Prostate gland (tissue), 2 donors: ENCODE data around the gene RABGAP1. TPM values are rescaled to one million over a fixed set of nuclear protein-coding genes. Genes with fewer than 3 reads are reported as not detected.

Source experiments
- DNase-seq: peaks from one replicate; pipeline ENCODE4 v3.0.0-alpha.2; 2019; ENCODE audit warnings: low spot score
- H3K27ac ChIP-seq, 2 donors: fragments of 200-600 bp; sonication (generic); 2 replicates each; pipeline ENCODE4 v1.5.1; 2017 to 2019
- H3K27me3 ChIP-seq: fragments of 200-600 bp; sonication (generic); replicated peaks from 2 replicates; pipeline ENCODE4 v1.5.1; 2019; ENCODE audit not compliant: insufficient read depth
- H3K36me3 ChIP-seq, 2 donors: fragments of 200-600 bp; sonication (generic); 1 replicate in 1 of 2; 2 replicates in 1 of 2; pipeline versions ENCODE4 v1.5.1 to v1.8.1; 2017 to 2019
- H3K4me1 ChIP-seq: fragments of 200-600 bp; sonication (generic); replicated peaks from 2 replicates; pipeline ENCODE4 v1.5.1; 2019
- H3K4me3 ChIP-seq, 2 donors: fragments of 200-600 bp; sonication (generic); 2 replicates each; pipeline ENCODE4 v1.5.1; 2017 to 2019
- H3K9me3 ChIP-seq: fragments of 200-600 bp; sonication (generic); 2 replicates; pipeline ENCODE4 v1.5.1; 2017
- CTCF ChIP-seq, 4 experiments: fragments of 200-600 bp in 2 of 4; fragments of 450-650 bp in 2 of 4; sonication (generic) in 2 of 4; IDR thresholded peaks; 1 replicate in 3 of 4; 2 replicates in 1 of 4; pipeline ENCODE4 v1.5.1; 2016 to 2019; ENCODE audit warnings: antibody characterized with exemption in 4 of 4, mild to moderate bottlenecking in 2 of 4, moderate library complexity in 2 of 4
- POLR2A ChIP-seq: fragments of 450-650 bp; IDR thresholded peaks from one replicate; pipeline ENCODE4 v1.6.1; 2016; ENCODE audit warnings: antibody characterized with exemption, mild to moderate bottlenecking
- POLR2AphosphoS5 ChIP-seq: sonication (generic); formaldehyde crosslinking; IDR thresholded peaks from one replicate; pipeline ENCODE4 v1.6.1; 2017; ENCODE audit warnings: antibody characterized with exemption
- WGBS: methylation state at CpG from one replicate; pipeline ENCODE4 v1.1.5; 2018; 5-methylcytosine and 5-hydroxymethylcytosine counted together
- intact Hi-C: fragments of 100-400 bp; cut with DNase I; formaldehyde crosslinking; loops from one replicate; pipeline ENCODE4 v1.14.2; 2022
- total RNA-seq, 2 donors: library from RNA; depleted of rRNA; stranded (reverse); fragments of >200 nt; gene quantifications; one replicate each; pipeline ENCODE4 v1.1.0, GENCODE V29; 2016

Gene RABGAP1
- total RNA-seq, 2 donors from 2014 or later: 59.8 to 104 TPM

GRCh38 chr9:123108976-123109375 is 168.2 kb downstream of the RABGAP1 start:
- Histone ChIP-seq H3K4me1 (no peaks in the 10 kb centered on the region), H3K36me3 (no peaks in the 10 kb centered on the region), H3K4me3 (no peak overlapping the region), H3K27ac (no peak overlapping the region), H3K9me3 (no peaks in the 10 kb centered on the region), H3K27me3 (no peaks in the 10 kb centered on the region)
- no peak for TF ChIP-seq CTCF (IDR thresholded peaks at IDR 0.05)
- TF ChIP-seq POLR2AphosphoS5: no peak
- TF ChIP-seq POLR2A: no peak
- intact Hi-C loops: loop anchor here (5.0 kb wide), 1 partner anchor 243 kb away; no protein-coding TSS in a partner anchor
- 86% methylated on average over 9 of the region's 9 CpGs for WGBS
- DNase-seq: no peak

GRCh38 chr9:123109540-123110279 is 168.9 kb downstream of the RABGAP1 start:
- DNase-seq: no peak
- intact Hi-C loops: loop anchor here (5.0 kb wide), 1 partner anchor 243 kb away; no protein-coding TSS in a partner anchor
- Histone ChIP-seq H3K27ac (no peak overlapping the region), H3K36me3 (no peaks in the 10 kb centered on the region), H3K9me3 (no peaks in the 10 kb centered on the region), H3K4me3 (no peak overlapping the region), H3K4me1 (no peaks in the 10 kb centered on the region), H3K27me3 (no peaks in the 10 kb centered on the region)
- 86% methylated on average over 15 of the region's 15 CpGs for WGBS
- TF ChIP-seq POLR2AphosphoS5: no peak

GRCh38 chr9:123111427-123112014 is 170.7 kb downstream of the RABGAP1 start:
- no peak for TF ChIP-seq POLR2A
- peak; percentile 38 for TF ChIP-seq POLR2AphosphoS5
- peak in 1 of 4 experiments; percentile 11 for TF ChIP-seq CTCF (IDR thresholded peaks at IDR 0.05)
- no peaks in the 10 kb centered on the region for H3K9me3 ChIP-seq
- 54% methylated on average over 8 of the region's 8 CpGs for WGBS
- intact Hi-C loops: no loop called here
- peak; percentile 36 for DNase-seq
- no peak overlapping the region for H3K27ac ChIP-seq
- no peak overlapping the region for H3K4me3 ChIP-seq
- H3K36me3 ChIP-seq: no peaks in the 10 kb centered on the region
- H3K27me3 ChIP-seq: no peaks in the 10 kb centered on the region
- H3K4me1 ChIP-seq: no peaks in the 10 kb centered on the region

GRCh38 chr9:123112015-123112975 is 171.5 kb downstream of the RABGAP1 start:
- intact Hi-C loops: no loop called here
- Histone ChIP-seq H3K4me1 (no peaks in the 10 kb centered on the region), H3K36me3 (no peaks in the 10 kb centered on the region), H3K4me3 (no peak overlapping the region), H3K9me3 (no peaks in the 10 kb centered on the region), H3K27me3 (no peaks in the 10 kb centered on the region), H3K27ac (no peak overlapping the region)
- DNase-seq: no peak
- no peak for TF ChIP-seq CTCF (IDR thresholded peaks at IDR 0.05)
- TF ChIP-seq POLR2AphosphoS5: no peak
- TF ChIP-seq POLR2A: no peak
- WGBS: 69% methylated on average over 43 of the region's 43 CpGs

- no peaks in the 10 kb centered on the region for H3K4me1 ChIP-seq
- H3K36me3 ChIP-seq: no peaks in the 10 kb centered on the region
- no peak for DNase-seq
- WGBS: 85% methylated on average over 7 of the region's 7 CpGs
- H3K27me3 ChIP-seq: no peaks in the 10 kb centered on the region
- no peaks in the 10 kb centered on the region for H3K9me3 ChIP-seq
- no peak overlapping the region for H3K27ac ChIP-seq
- intact Hi-C loops: no loop called here
- no peak overlapping the region for H3K4me3 ChIP-seq
- TF ChIP-seq POLR2A (no peak), CTCF (IDR thresholded peaks at IDR 0.05) (no peak), POLR2AphosphoS5 (no peak)
These were observed 172.4 kb downstream of the RABGAP1 start for GRCh38 chr9:123113185-123113584.
